Ascending aorta (tissue), 2 donors: ENCODE results near the gene OPN1LW. TPM values are rescaled to one million over a fixed set of nuclear protein-coding genes. Genes with fewer than 3 reads are reported as not detected.

Experiments
- DNase-seq, 2 donors: peaks; one replicate each; pipeline ENCODE4 v3.0.0-alpha.2; 2019; ENCODE audit warnings: low spot score in 2 of 2
- H3K27ac ChIP-seq, 2 donors: fragments of 200-600 bp; sonication (generic); one replicate each; pipeline ENCODE4 v1.5.1; 2016 to 2017; ENCODE audit warnings: mild to moderate bottlenecking in 1 of 2
- H3K27me3 ChIP-seq: fragments of 200-600 bp; sonication (generic); one replicate; pipeline ENCODE4 v1.5.1; 2017
- H3K36me3 ChIP-seq, 2 donors: fragments of 200-600 bp; sonication (generic); one replicate each; pipeline ENCODE4 v1.5.1; 2016
- H3K4me1 ChIP-seq, 2 donors: fragments of 200-600 bp; sonication (generic); one replicate each; pipeline ENCODE4 v1.5.1; 2016 to 2017; ENCODE audit warnings: mild to moderate bottlenecking in 1 of 2
- H3K4me3 ChIP-seq, 2 donors: fragments of 200-600 bp; sonication (generic); one replicate each; pipeline ENCODE4 v1.5.1; 2016 to 2017; ENCODE audit warnings: mild to moderate bottlenecking in 1 of 2
- H3K9me3 ChIP-seq, 2 donors: fragments of 200-600 bp; sonication (generic); one replicate each; pipeline ENCODE4 v1.5.1; 2016
- CTCF ChIP-seq, 3 experiments: fragments of 200-600 bp in 2 of 3; fragments of 450-650 bp in 1 of 3; sonication (generic) in 2 of 3; IDR thresholded peaks; one replicate each; pipeline ENCODE4 v1.5.1; 2016 to 2019; ENCODE audit warnings: antibody characterized with exemption in 3 of 3, mild to moderate bottlenecking in 1 of 3, moderate library complexity in 1 of 3
- intact Hi-C: fragments of 100-400 bp; cut with DNase I; formaldehyde crosslinking; loops from one replicate; pipeline ENCODE4 v1.15.1; 2023
- total RNA-seq: library from RNA; depleted of rRNA; stranded (reverse); fragments of >200 nt; gene quantifications from one replicate; pipeline ENCODE4 v1.1.0, GENCODE V29; 2016

The OPN1LW gene
- total RNA-seq, 1 donor from 2014 or later = not detected

- H3K4me1 ChIP-seq = peaks cover 0 to 9% of the 10 kb centered on the region in 2 donors
- H3K4me3 ChIP-seq = no peak overlapping the region
- intact Hi-C loops = loop anchor here (5.0 kb wide), 1 partner anchor 46 kb away; no protein-coding TSS in a partner anchor
- no peaks in the 10 kb centered on the region for H3K36me3 ChIP-seq
- DNase-seq = no peak
- no peaks in the 10 kb centered on the region for H3K9me3 ChIP-seq
- H3K27ac ChIP-seq = no peak overlapping the region
- no peaks in the 10 kb centered on the region for H3K27me3 ChIP-seq
- TF ChIP-seq CTCF (IDR thresholded peaks at IDR 0.05) = no peak
These were observed 45.5 kb upstream of the OPN1LW start for GRCh38 chrX:154098551-154098950.

- TF ChIP-seq CTCF (IDR thresholded peaks at IDR 0.05) = no peak
- H3K4me3 ChIP-seq = no peak overlapping the region
- no peaks in the 10 kb centered on the region for H3K36me3 ChIP-seq
- no peak overlapping the region for H3K27ac ChIP-seq
- intact Hi-C loops = no loop called here
- no peaks in the 10 kb centered on the region for H3K9me3 ChIP-seq
- H3K4me1 ChIP-seq = no peaks in the 10 kb centered on the region
- H3K27me3 ChIP-seq = no peaks in the 10 kb centered on the region
- DNase-seq = no peak
These were observed 30.3 kb upstream of the OPN1LW start for GRCh38 chrX:154113729-154114128.

- intact Hi-C loops = no loop called here
- Histone ChIP-seq H3K27me3 (no peaks in the 10 kb centered on the region), H3K27ac (no peak overlapping the region), H3K36me3 (no peaks in the 10 kb centered on the region), H3K4me1 (no peaks in the 10 kb centered on the region), H3K4me3 (no peak overlapping the region), H3K9me3 (no peaks in the 10 kb centered on the region)
- no peak for TF ChIP-seq CTCF (IDR thresholded peaks at IDR 0.05)
- no peak for DNase-seq
These were observed 29.4 kb upstream of the OPN1LW start for GRCh38 chrX:154114652-154115051.

GRCh38 chrX:154115071-154115470 is 29.0 kb upstream of the OPN1LW start:
- no peak for TF ChIP-seq CTCF (IDR thresholded peaks at IDR 0.05)
- intact Hi-C loops = no loop called here

GRCh38 chrX:154115750-154116149 is 28.3 kb upstream of the OPN1LW start:
- no peak for DNase-seq
- no peaks in the 10 kb centered on the region for H3K36me3 ChIP-seq
- no peaks in the 10 kb centered on the region for H3K9me3 ChIP-seq
- no peak overlapping the region for H3K4me3 ChIP-seq
- H3K27me3 ChIP-seq = no peaks in the 10 kb centered on the region
- TF ChIP-seq CTCF (IDR thresholded peaks at IDR 0.05) = no peak
- H3K27ac ChIP-seq = no peak overlapping the region
- H3K4me1 ChIP-seq = no peaks in the 10 kb centered on the region
- intact Hi-C loops = no loop called here

More at GRCh38 chrX:154115071-154115470, 29.0 kb upstream of the OPN1LW start:
- Histone ChIP-seq H3K27ac (no peak overlapping the region), H3K27me3 (no peaks in the 10 kb centered on the region), H3K4me1 (no peaks in the 10 kb centered on the region), H3K36me3 (no peaks in the 10 kb centered on the region), H3K4me3 (no peak overlapping the region), H3K9me3 (no peaks in the 10 kb centered on the region)
- no peak for DNase-seq
